ENCODE data around the gene ERC1.

ERC1 gene

GRCh38 chr12:1499351-1499750 lies 508.3 kb downstream of the ERC1 start:
- Histone ChIP-seq H3K36me3 (ENCODE audit: control insufficient read depth in 2 of 2, insufficient read depth in 1 of 2, low read length in 2 of 2) (no peaks in the 10 kb centered on the region), H3K9me3 (ENCODE audit: control insufficient read depth, insufficient read depth, low read depth, low read length) (no peaks in the 10 kb centered on the region), H3K4me1 (ENCODE audit: control insufficient read depth, insufficient read depth, low read length) (no peaks in the 10 kb centered on the region), H3K27ac (ENCODE audit: extremely low read depth, low read depth, low read length) (no peak overlapping the region), H3K4me3 (ENCODE audit: low read depth, low read length) (no peak overlapping the region)
- POLR2A ChIA-PET = no interaction called here
- TF ChIP-seq ATF2 (tag by site-specific recombination; IDR thresholded peaks at IDR 0.05; ENCODE audit: low read depth) (no peak), ZNF423 (tag by site-specific recombination; IDR thresholded peaks at IDR 0.05) (no peak), PRDM10 (tag by site-specific recombination; IDR thresholded peaks at IDR 0.05) (no peak), ZNF202 (tag by site-specific recombination; IDR thresholded peaks at IDR 0.05; ENCODE audit: borderline replicate concordance) (no peak), ZNF639 (tag by site-specific recombination; IDR thresholded peaks at IDR 0.05) (no peak), ZNF449 (tag by site-specific recombination; IDR thresholded peaks at IDR 0.05) (no peak), MYNN (tag by site-specific recombination; IDR thresholded peaks at IDR 0.05; ENCODE audit: borderline replicate concordance) (no peak), YY2 (tag by site-specific recombination; IDR thresholded peaks at IDR 0.05) (no peak)
- CTCF ChIA-PET = no interaction called here

GRCh38 chr12:1500095-1500801 lies 509.2 kb downstream of the ERC1 start:
- ChIA-PET POLR2A (no interaction called here), CTCF (no interaction called here)
- H3K9me3 ChIP-seq (ENCODE audit: control insufficient read depth, insufficient read depth, low read depth, low read length) = no peaks in the 10 kb centered on the region
- H3K4me1 ChIP-seq (ENCODE audit: control insufficient read depth, insufficient read depth, low read length) = no peaks in the 10 kb centered on the region
- H3K4me3 ChIP-seq (ENCODE audit: low read depth, low read length) = no peak overlapping the region
- no peaks in the 10 kb centered on the region for H3K36me3 ChIP-seq (ENCODE audit: control insufficient read depth in 2 of 2, insufficient read depth in 1 of 2, low read length in 2 of 2)
- H3K27ac ChIP-seq (ENCODE audit: extremely low read depth, low read depth, low read length) = no peak overlapping the region
- no peak for TF ChIP-seq ZNF354C (tag by site-specific recombination; IDR thresholded peaks at IDR 0.05; ENCODE audit: borderline replicate concordance, low read depth)
- TF ChIP-seq ZNF677 (tag by site-specific recombination; IDR thresholded peaks at IDR 0.05) = peak; percentile 83
- no peak for TF ChIP-seq ZNF701 (tag by site-specific recombination; IDR thresholded peaks at IDR 0.05)

- H3K9me3 ChIP-seq (ENCODE audit: control insufficient read depth, insufficient read depth, low read depth, low read length) = no peaks in the 10 kb centered on the region
- CTCF ChIA-PET = no interaction called here
- H3K27ac ChIP-seq (ENCODE audit: extremely low read depth, low read depth, low read length) = no peak overlapping the region
- POLR2A ChIA-PET = interaction anchor here (0.7 kb wide), 1 partner anchor 397 kb away, joined by 3 read pairs; no protein-coding TSS in a partner anchor
- no peak overlapping the region for H3K4me3 ChIP-seq (ENCODE audit: low read depth, low read length)
- H3K36me3 ChIP-seq (ENCODE audit: control insufficient read depth in 2 of 2, insufficient read depth in 1 of 2, low read length in 2 of 2) = no peaks in the 10 kb centered on the region
- no peaks in the 10 kb centered on the region for H3K4me1 ChIP-seq (ENCODE audit: control insufficient read depth, insufficient read depth, low read length)
- TF ChIP-seq ZNF660 (tag by site-specific recombination; IDR thresholded peaks at IDR 0.05) = no peak
- TF ChIP-seq ZSCAN4 (tag by site-specific recombination; IDR thresholded peaks at IDR 0.05) = no peak
- TF ChIP-seq ZNF324 (tag by site-specific recombination; IDR thresholded peaks at IDR 0.05) = no peak
- no peak for TF ChIP-seq SCRT1 (tag by site-specific recombination; IDR thresholded peaks at IDR 0.05; ENCODE audit: borderline replicate concordance)
- no peak for TF ChIP-seq ZNF645 (tag by site-specific recombination; IDR thresholded peaks at IDR 0.05)
- no peak for TF ChIP-seq ZNF350 (tag by site-specific recombination; IDR thresholded peaks at IDR 0.05)
- TF ChIP-seq RBAK (tag by site-specific recombination; IDR thresholded peaks at IDR 0.05) = no peak
- no peak for TF ChIP-seq ZNF585B (tag by site-specific recombination; IDR thresholded peaks at IDR 0.05)
- no peak for TF ChIP-seq ZNF555 (tag by site-specific recombination; conservative IDR thresholded peaks at IDR 0.05)
- TF ChIP-seq HOXC10 (CRISPR knock-in tag; IDR thresholded peaks at IDR 0.05) = no peak
Observed at GRCh38 chr12:1501001-1501400, 510.0 kb downstream of the ERC1 start.
